GM21390 (cell line): Measurements from ENCODE around the gene HMCN2.

Experiments
- ATAC-seq: cut with Tn5 transposase; IDR thresholded peaks from one replicate; pipeline ENCODE4 v1.9.1; 2021; ENCODE audit not compliant: unreplicated experiment

The HMCN2 gene

GRCh38 chr9:130444565-130445221, 179.1 kb downstream of the HMCN2 start, which contains the start of gene ASS1:
ASS1 (plus strand) TSS chr9:130444961; CDS start chr9:130452229, 7,268 bp downstream.
- ATAC-seq: no peak

GRCh38 chr9:130445268-130445983, 179.9 kb downstream of the HMCN2 start:
- no peak for ATAC-seq

- ATAC-seq: no peak
Measured at GRCh38 chr9:130446101-130446861, 180.7 kb downstream of the HMCN2 start.

GRCh38 chr9:130447193-130447816, 181.7 kb downstream of the HMCN2 start:
- ATAC-seq: no peak

GRCh38 chr9:130448035-130448624, 182.6 kb downstream of the HMCN2 start:
- no peak for ATAC-seq

- ATAC-seq: no peak
Measured at GRCh38 chr9:130448771-130449603, 183.4 kb downstream of the HMCN2 start.

GRCh38 chr9:130450344-130451003, 184.9 kb downstream of the HMCN2 start:
- ATAC-seq: no peak

- ATAC-seq: no peak
Measured at GRCh38 chr9:130451004-130451390, 185.4 kb downstream of the HMCN2 start.

GRCh38 chr9:130451509-130452388, 186.2 kb downstream of the HMCN2 start:
- ATAC-seq: no peak

GRCh38 chr9:130452835-130453234, 187.3 kb downstream of the HMCN2 start:
- ATAC-seq: no peak

- no peak for ATAC-seq
Measured at GRCh38 chr9:130453487-130453886, 187.9 kb downstream of the HMCN2 start.

GRCh38 chr9:130454096-130454811, 188.7 kb downstream of the HMCN2 start:
- ATAC-seq: no peak

GRCh38 chr9:130454812-130455325, 189.3 kb downstream of the HMCN2 start:
- ATAC-seq: no peak

- ATAC-seq: no peak
Measured at GRCh38 chr9:130458027-130458803, 192.7 kb downstream of the HMCN2 start.

- no peak for ATAC-seq
Measured at GRCh38 chr9:130458804-130459067, 193.2 kb downstream of the HMCN2 start.

- ATAC-seq: no peak
Measured at GRCh38 chr9:130459151-130459550, 193.6 kb downstream of the HMCN2 start.

- no peak for ATAC-seq
Measured at GRCh38 chr9:130459941-130460669, 194.5 kb downstream of the HMCN2 start.
